Measurements from ENCODE around the gene VTI1B.
A peak's percentile ranks its signal among the peaks of the same experiment; 100 is the strongest.

The VTI1B gene

GRCh38 chr14:67644428-67644827 lies 30.0 kb downstream of the VTI1B start:
- no peak for DNase-seq (ENCODE audit: insufficient read length, low spot score)
- no peak for TF ChIP-seq CTCF (IDR thresholded peaks at IDR 0.05; ENCODE audit: insufficient read depth, missing control alignments)
- FAIRE-seq: no peak

- no peak for TF ChIP-seq CTCF (IDR thresholded peaks at IDR 0.05; ENCODE audit: insufficient read depth, missing control alignments)
- FAIRE-seq (no peak), DNase-seq (ENCODE audit: insufficient read length, low spot score) (no peak)
Measured at GRCh38 chr14:67643713-67644112, 30.7 kb downstream of the VTI1B start.

- peak; percentile 32 for FAIRE-seq
- DNase-seq (ENCODE audit: insufficient read length, low spot score): no peak
- TF ChIP-seq CTCF (IDR thresholded peaks at IDR 0.05; ENCODE audit: insufficient read depth, missing control alignments): no peak
Measured at GRCh38 chr14:67641902-67642749, 32.3 kb downstream of the VTI1B start.

DNA sequence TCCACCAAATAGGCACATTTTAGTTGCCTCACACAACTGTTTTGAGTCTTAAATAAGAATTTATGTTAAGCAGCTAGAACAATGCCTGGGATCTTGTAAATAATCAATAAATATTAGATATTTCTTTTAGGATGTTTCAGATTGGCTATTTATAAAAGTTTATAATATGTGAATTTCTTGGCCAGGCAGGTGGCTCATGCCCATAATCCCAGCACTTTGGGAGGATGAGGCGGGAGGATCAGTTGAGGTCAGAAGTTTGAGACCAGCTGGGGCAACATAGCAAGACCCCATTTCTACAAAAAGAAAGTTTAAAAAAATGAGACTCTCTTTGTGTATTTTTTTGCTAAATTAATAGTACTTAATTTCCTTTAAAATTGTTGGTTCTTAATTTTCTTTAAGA lies 33.0 kb downstream of the VTI1B start:
- FAIRE-seq (no peak), DNase-seq (ENCODE audit: insufficient read length, low spot score) (no peak)
- TF ChIP-seq CTCF (IDR thresholded peaks at IDR 0.05; ENCODE audit: insufficient read depth, missing control alignments): no peak

- TF ChIP-seq CTCF (IDR thresholded peaks at IDR 0.05; ENCODE audit: insufficient read depth, missing control alignments): no peak
- DNase-seq (ENCODE audit: insufficient read length, low spot score): no peak
- no peak for FAIRE-seq
Measured at GRCh38 chr14:67638642-67639041, 35.8 kb downstream of the VTI1B start.

DNA sequence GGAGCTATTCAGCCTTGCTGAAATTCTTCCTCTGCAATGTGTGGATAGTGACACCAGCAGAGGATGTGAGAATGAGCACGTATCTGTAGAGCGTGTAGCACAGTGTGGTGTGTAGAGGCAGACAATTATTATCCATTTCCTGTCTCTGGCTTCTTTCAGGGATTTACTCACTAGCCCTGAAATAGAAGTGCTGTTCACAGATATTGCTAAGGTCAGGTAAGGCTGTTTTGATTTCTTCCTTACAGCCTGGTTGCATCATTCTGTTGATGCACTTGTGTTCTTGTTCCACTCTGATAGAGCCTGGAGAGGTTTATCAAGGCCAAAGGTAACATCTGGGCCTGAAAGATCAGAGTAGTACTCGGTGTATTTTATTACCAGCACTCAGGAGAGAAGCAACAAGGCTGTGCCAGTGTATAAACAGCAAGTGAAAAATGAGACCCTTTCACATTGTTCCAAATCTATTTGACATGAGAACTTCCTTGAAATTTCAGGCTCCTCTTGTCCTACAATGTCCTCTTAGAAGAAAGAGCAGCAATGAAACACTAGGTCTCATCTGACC lies 38.0 kb downstream of the VTI1B start:
- TF ChIP-seq CTCF (IDR thresholded peaks at IDR 0.05; ENCODE audit: insufficient read depth, missing control alignments): no peak
- DNase-seq (ENCODE audit: insufficient read length, low spot score) (no peak), FAIRE-seq (no peak)
